K562 (cell line): ENCODE data around the gene ARFGAP3. TPM values are rescaled to one million over a fixed set of nuclear protein-coding genes. Genes with fewer than 3 reads are reported as not detected.

Experiments
- HMG20A ChIP-seq: fragments of 450-650 bp; formaldehyde crosslinking; conservative IDR thresholded peaks from 2 replicates; pipeline ENCODE4 v1.4.0; 2020; ENCODE audit warnings: mild to moderate bottlenecking, mixed read lengths
- KDM5B ChIP-seq: fragments of 200-600 bp; sonication (generic); IDR thresholded peaks from 2 replicates; pipeline ENCODE4 v1.6.1; 2012; ENCODE audit warnings: low read depth, mild to moderate bottlenecking, moderate library complexity, low read length, control low read depth, inconsistent platforms; ENCODE audit not compliant: insufficient replicate concordance
- LCOR ChIP-seq: sonication (generic); formaldehyde crosslinking; IDR thresholded peaks from 2 replicates; pipeline ENCODE4 v1.8.0; 2022; ENCODE audit warnings: mild to moderate bottlenecking, missing genetic modification reagents
- MLX ChIP-seq, 2 experiments: fragments of 450-650 bp in 1 of 2; sonication (generic) in 1 of 2; formaldehyde crosslinking; conservative IDR thresholded peaks; 2 replicates each; pipeline versions ENCODE4 v1.4.0 to v1.8.1; 2020 to 2022; ENCODE audit warnings: mild to moderate bottlenecking in 1 of 2, missing genetic modification reagents in 1 of 2
- PHF8 ChIP-seq: fragments of 200-600 bp; sonication (generic); IDR thresholded peaks from 2 replicates; pipeline ENCODE4 v1.6.1; 2012; ENCODE audit warnings: mixed run types, mild to moderate bottlenecking, inconsistent platforms, low read length, moderate library complexity, borderline replicate concordance
- POLR2H ChIP-seq: IDR thresholded peaks from 2 replicates; pipeline ENCODE4 v1.6.1; 2016; ENCODE audit warnings: missing genetic modification characterization, low read depth, mild to moderate bottlenecking, control low read depth, missing compliant biosample characterization, moderate library complexity
- POU5F1 ChIP-seq: fragments of 150-350 bp; IDR thresholded peaks from 2 replicates; pipeline ENCODE4 v1.6.1; 2014; ENCODE audit warnings: borderline replicate concordance, low read length, low read depth, mild to moderate bottlenecking; ENCODE audit not compliant: partially characterized antibody
- PPARD ChIP-seq: fragments of 250-450 bp; sonication (Bioruptor Pico); IDR thresholded peaks from 2 replicates; pipeline ENCODE4 v1.8.0; 2022; ENCODE audit warnings: inconsistent platforms, mild to moderate bottlenecking, moderate library complexity
- RBBP5 ChIP-seq: fragments of 200-600 bp; sonication (generic); IDR thresholded peaks from 2 replicates; pipeline ENCODE4 v1.6.1; 2012; ENCODE audit warnings: borderline replicate concordance, mild to moderate bottlenecking, low read length, control low read depth, inconsistent platforms; ENCODE audit not compliant: insufficient read depth, poor library complexity, severe bottlenecking
- SAFB2 ChIP-seq: fragments of 200-400 bp; formaldehyde crosslinking; IDR thresholded peaks from 2 replicates; pipeline ENCODE4 v1.6.1; 2018; ENCODE audit warnings: borderline replicate concordance, low read length, low read depth, moderate library complexity; ENCODE audit not compliant: severe bottlenecking
- TAL1 ChIP-seq: fragments of 450-650 bp; IDR thresholded peaks from 2 replicates; pipeline ENCODE4 v1.6.1; 2016; ENCODE audit warnings: mild to moderate bottlenecking
- TCF7 ChIP-seq: sonication (generic); IDR thresholded peaks from 2 replicates; pipeline ENCODE4 v1.6.1; 2016; ENCODE audit warnings: antibody characterized with exemption, borderline replicate concordance
- YY1 ChIP-seq, 3 experiments: IDR thresholded peaks; 2 replicates each; pipeline ENCODE4 v1.6.1; 2011; ENCODE audit warnings: low read length in 2 of 3, mild to moderate bottlenecking in 2 of 3, moderate library complexity in 2 of 3, borderline replicate concordance in 1 of 3, control low read depth in 1 of 3, low read depth in 1 of 3; ENCODE audit not compliant: insufficient read depth in 3 of 3, insufficient replicate concordance in 2 of 3, control insufficient read depth in 1 of 3, insufficient read length in 1 of 3; ENCODE audit errors: extremely low read depth in 1 of 3
- ZBTB7A ChIP-seq: IDR thresholded peaks from 2 replicates; pipeline ENCODE4 v1.6.1; 2011; ENCODE audit warnings: low read depth, mild to moderate bottlenecking, low read length, moderate library complexity, borderline replicate concordance; ENCODE audit not compliant: control insufficient read depth
- ZKSCAN8 ChIP-seq: fragments of 200-800 bp; sonication (Bioruptor generic); IDR thresholded peaks from 2 replicates; pipeline ENCODE4 v1.6.1; 2016; ENCODE audit warnings: missing genetic modification characterization, missing compliant biosample characterization
- ZNF133 ChIP-seq: fragments of 250-450 bp; sonication (Bioruptor Pico); IDR thresholded peaks from 2 replicates; pipeline ENCODE4 v1.4.0; 2020; ENCODE audit warnings: mild to moderate bottlenecking
- ZNF263 ChIP-seq: sonication (generic); formaldehyde crosslinking; IDR thresholded peaks from 2 replicates; pipeline ENCODE4 v1.8.0; 2022; ENCODE audit warnings: mild to moderate bottlenecking, missing genetic modification reagents, borderline replicate concordance
- ZNF644 ChIP-seq: fragments of 200-800 bp; sonication (Bioruptor generic); IDR thresholded peaks from 2 replicates; pipeline ENCODE4 v1.6.1; 2016; ENCODE audit warnings: low read depth, missing genetic modification characterization, missing compliant biosample characterization
- polyA plus RNA-seq, 8 experiments: library from polyadenylated mRNA; depleted of rRNA in 4 of 8; stranded (reverse) in 5 of 8; unstranded in 3 of 8; fragments of >200 nt; fragmentation: Nextera tagmentation in 2 of 8; fragmentation: Illumina TruSeq in 1 of 8; extraction: Ambion mirVana in 2 of 8; extraction: Trizol in 1 of 8; gene quantifications; 2 replicates each; pipeline versions ENCODE4 v1.2.1 to v1.2.3, GENCODE V29; 2011 to 2014; ENCODE audit warnings: inconsistent platforms in 1 of 8, missing spikeins in 1 of 8
- total RNA-seq, 7 experiments: library from RNA; depleted of rRNA in 6 of 7; stranded (reverse); fragments of >200 nt in 6 of 7; fragmentation: Illumina TruSeq in 2 of 7; extraction: Trizol in 2 of 7; gene quantifications; 2 replicates each; pipeline versions ENCODE4 v1.2.1 to v1.2.3, GENCODE V29; 2011 to 2021; ENCODE audit warnings: low replicate concordance in 1 of 7
- TF ChIP-seq, protein P1 (sequence below): sonication (generic); formaldehyde crosslinking; IDR thresholded peaks from 2 replicates; pipeline ENCODE4 v1.8.1; 2023; ENCODE audit warnings: mild to moderate bottlenecking, missing genetic modification reagents
- TF ChIP-seq, protein P2 (sequence below): sonication (generic); formaldehyde crosslinking; IDR thresholded peaks from 2 replicates; pipeline ENCODE4 v1.8.1; 2022; ENCODE audit warnings: missing genetic modification reagents

The ARFGAP3 gene
- total and polyA plus RNA-seq, 9 of the 15 experiments (the other 6 are each of a cell fraction or from before 2014, with no cell fraction given) = 14.2 to 31.9 (median 22.7) TPM

- TF ChIP-seq HMG20A (CRISPR knock-in tag) (no peak), ZKSCAN8 (CRISPR knock-in tag) (no peak), ZBTB7A (no peak), TAL1 (no peak), TCF7 (no peak), YY1 (IDR thresholded peaks at IDR 0.05; ENCODE audit: borderline replicate concordance in 1 of 3, control insufficient read depth in 1 of 3, extremely low read depth in 1 of 3, insufficient read depth in 3 of 3, insufficient read length in 1 of 3, insufficient replicate concordance in 2 of 3, low read depth in 1 of 3, low read length in 2 of 3) (peak in 2 of 3 experiments; percentile 60 to 75), KDM5B (peak; percentile 59), ZNF644 (tag) (no peak; the same call in 1 of the 2 replicates), ZNF263 (CRISPR knock-in tag) (peak; percentile 45; the same call in 1 of the 2 replicates), RBBP5 (no peak), POLR2H (tag) (peak; percentile 58), PPARD (CRISPR knock-in tag) (no peak), SAFB2 (no peak), LCOR (CRISPR knock-in tag) (peak; percentile 73; the same call in 1 of the 2 replicates), PHF8 (peak; percentile 80; the same call in 1 of the 2 replicates), ZNF133 (CRISPR knock-in tag) (no peak), POU5F1 (no peak), MLX (CRISPR knock-in tag; conservative IDR thresholded peaks at IDR 0.05) (0 out of 4 replicates have a peak, but pooled peaks of 1 of the 2 experiments have one; percentile 36)
- TF ChIP-seq, protein P1, sequence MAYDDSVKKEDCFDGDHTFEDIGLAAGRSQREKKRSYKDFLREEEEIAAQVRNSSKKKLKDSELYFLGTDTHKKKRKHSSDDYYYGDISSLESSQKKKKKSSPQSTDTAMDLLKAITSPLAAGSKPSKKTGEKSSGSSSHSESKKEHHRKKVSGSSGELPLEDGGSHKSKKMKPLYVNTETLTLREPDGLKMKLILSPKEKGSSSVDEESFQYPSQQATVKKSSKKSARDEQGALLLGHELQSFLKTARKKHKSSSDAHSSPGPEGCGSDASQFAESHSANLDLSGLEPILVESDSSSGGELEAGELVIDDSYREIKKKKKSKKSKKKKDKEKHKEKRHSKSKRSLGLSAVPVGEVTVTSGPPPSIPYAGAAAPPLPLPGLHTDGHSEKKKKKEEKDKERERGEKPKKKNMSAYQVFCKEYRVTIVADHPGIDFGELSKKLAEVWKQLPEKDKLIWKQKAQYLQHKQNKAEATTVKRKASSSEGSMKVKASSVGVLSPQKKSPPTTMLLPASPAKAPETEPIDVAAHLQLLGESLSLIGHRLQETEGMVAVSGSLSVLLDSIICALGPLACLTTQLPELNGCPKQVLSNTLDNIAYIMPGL (CRISPR knock-in tag) = 0 out of 2 replicates have a peak, but pooled peaks have one; percentile 80
- TF ChIP-seq, protein P2, sequence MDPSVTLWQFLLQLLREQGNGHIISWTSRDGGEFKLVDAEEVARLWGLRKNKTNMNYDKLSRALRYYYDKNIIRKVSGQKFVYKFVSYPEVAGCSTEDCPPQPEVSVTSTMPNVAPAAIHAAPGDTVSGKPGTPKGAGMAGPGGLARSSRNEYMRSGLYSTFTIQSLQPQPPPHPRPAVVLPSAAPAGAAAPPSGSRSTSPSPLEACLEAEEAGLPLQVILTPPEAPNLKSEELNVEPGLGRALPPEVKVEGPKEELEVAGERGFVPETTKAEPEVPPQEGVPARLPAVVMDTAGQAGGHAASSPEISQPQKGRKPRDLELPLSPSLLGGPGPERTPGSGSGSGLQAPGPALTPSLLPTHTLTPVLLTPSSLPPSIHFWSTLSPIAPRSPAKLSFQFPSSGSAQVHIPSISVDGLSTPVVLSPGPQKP (CRISPR knock-in tag) = no peak
Measured at GRCh38 chr22:42856865-42857704, at the start of gene ARFGAP3 (continued).
